NAMALWA (cell line): ENCODE data around the gene SPIN2B.

Source experiments
- DNase-seq: peaks from one replicate; pipeline ENCODE4 v3.0.0-alpha.2; 2015; ENCODE audit warnings: low spot score

The SPIN2B gene

DNA sequence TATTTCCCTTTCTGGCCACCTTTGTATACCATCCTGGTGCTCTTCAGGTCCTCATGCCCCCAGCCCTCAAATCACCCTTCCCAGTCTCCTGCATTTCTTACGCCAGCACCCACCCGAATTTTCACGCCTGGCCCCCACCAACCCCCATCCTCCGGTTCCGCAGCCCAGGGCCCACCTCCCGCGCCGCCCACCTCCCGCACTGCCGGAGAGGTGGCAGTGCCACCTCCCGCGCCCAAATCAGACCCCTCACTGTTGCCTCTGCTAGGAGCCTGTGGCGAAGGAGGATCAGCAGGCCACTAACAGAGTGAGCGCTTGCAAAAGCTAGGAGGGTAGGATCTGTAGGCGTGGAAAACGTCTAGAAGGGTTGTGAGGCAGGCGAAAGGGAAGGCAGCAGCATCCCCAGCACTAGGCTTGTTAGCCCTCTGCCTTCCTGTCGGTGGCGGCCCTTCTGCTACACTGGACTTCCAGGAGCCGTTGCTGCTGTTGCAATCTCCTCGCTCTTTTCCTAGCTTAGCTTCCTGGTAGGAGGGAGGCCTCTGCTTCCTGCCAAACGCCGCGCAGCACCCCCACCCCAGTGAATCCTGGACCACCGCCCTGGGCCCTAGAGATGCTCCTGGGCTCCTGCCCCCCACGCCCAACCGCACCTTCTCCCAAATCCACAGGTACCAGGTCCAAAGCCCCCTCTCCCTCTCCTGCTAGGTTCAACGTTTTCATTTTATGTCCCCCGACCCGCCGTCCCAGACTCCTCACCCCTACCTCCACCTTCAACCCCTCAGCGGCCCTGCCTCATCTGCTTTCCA lies 51.0 kb downstream of the SPIN2B start:
- DNase-seq = no peak
